CD14-positive monocyte (primary cell): Measurements from ENCODE around the gene IGF1R. TPM values are rescaled to one million over a fixed set of nuclear protein-coding genes. Genes with fewer than 3 reads are reported as not detected.

Experiments used
- DNase-seq, 3 donors: peaks; one replicate each; pipeline ENCODE4 v3.0.0-alpha.2; 2011 to 2022
- H2AFZ ChIP-seq: 2 replicates; pipeline ENCODE4 v1.6.0; 2012; ENCODE audit warnings: mild to moderate bottlenecking, low read depth, low read length, inconsistent platforms; ENCODE audit not compliant: insufficient read depth, poor library complexity, severe bottlenecking
- H3K27ac ChIP-seq, 2 donors: 1 replicate in 1 of 2; 2 replicates in 1 of 2; pipeline ENCODE4 v1.5.1; 2012 to 2013; ENCODE audit warnings: low read length in 2 of 2, control low read depth in 1 of 2, inconsistent platforms in 1 of 2, low read depth in 1 of 2, mild to moderate bottlenecking in 1 of 2
- H3K27me3 ChIP-seq, 2 donors: one replicate each; pipeline versions ENCODE4 v1.6.0 to v1.6.1; 2011 to 2013; ENCODE audit warnings: low read length in 2 of 2; ENCODE audit not compliant: control insufficient read depth in 2 of 2, insufficient read depth in 2 of 2
- H3K36me3 ChIP-seq, 2 donors: replicated peaks in 1 of 2; 1 replicate in 1 of 2; 2 replicates in 1 of 2; pipeline versions ENCODE4 v1.5.1 to v1.6.1; 2012 to 2013; ENCODE audit warnings: low read length in 2 of 2, control low read depth in 1 of 2, inconsistent platforms in 1 of 2, mild to moderate bottlenecking in 1 of 2; ENCODE audit not compliant: insufficient read depth in 2 of 2, control insufficient read depth in 1 of 2
- H3K4me1 ChIP-seq, 2 donors: 1 replicate in 1 of 2; 2 replicates in 1 of 2; pipeline versions ENCODE4 v1.5.1 to v1.6.1; 2012 to 2013; ENCODE audit warnings: low read length in 2 of 2, control low read depth in 1 of 2, inconsistent platforms in 1 of 2, mild to moderate bottlenecking in 1 of 2, moderate library complexity in 1 of 2; ENCODE audit not compliant: insufficient read depth in 2 of 2, control insufficient read depth in 1 of 2
- H3K4me2 ChIP-seq: replicated peaks from 2 replicates; pipeline ENCODE3; 2012; ENCODE audit warnings: low read length, moderate library complexity, mild to moderate bottlenecking; ENCODE audit not compliant: poor library complexity, severe bottlenecking; ENCODE audit errors: extremely low read depth
- H3K4me3 ChIP-seq, 3 experiments: fragments of 200-600 bp in 1 of 3; sonication (generic) in 1 of 3; replicated peaks in 1 of 3; 1 replicate in 2 of 3; 2 replicates in 1 of 3; pipeline ENCODE4 v1.5.1; 2011 to 2013; ENCODE audit warnings: low read length in 3 of 3, mild to moderate bottlenecking in 3 of 3, control low read depth in 2 of 3, low read depth in 2 of 3, inconsistent platforms in 1 of 3, moderate library complexity in 1 of 3
- H3K79me2 ChIP-seq: 2 replicates; pipeline ENCODE4 v1.6.0; 2012; ENCODE audit warnings: mild to moderate bottlenecking, control low read depth, inconsistent platforms, low read length, moderate library complexity; ENCODE audit not compliant: insufficient read depth
- H3K9ac ChIP-seq: 2 replicates; pipeline ENCODE4 v1.6.0; 2017; ENCODE audit warnings: low read length, mild to moderate bottlenecking; ENCODE audit not compliant: insufficient read depth, poor library complexity, severe bottlenecking
- H3K9me3 ChIP-seq, 2 donors: replicated peaks in 1 of 2; 1 replicate in 1 of 2; 2 replicates in 1 of 2; pipeline versions ENCODE4 v1.5.1 to v1.6.1; 2012 to 2013; ENCODE audit warnings: low read length in 2 of 2, control low read depth in 1 of 2; ENCODE audit not compliant: control insufficient read depth in 1 of 2, insufficient read depth in 1 of 2
- H4K20me1 ChIP-seq: 2 replicates; pipeline ENCODE4 v1.6.0; 2012; ENCODE audit warnings: mild to moderate bottlenecking, low read length, control low read depth, moderate library complexity; ENCODE audit not compliant: insufficient read depth
- H3K27ac Mint-ChIP-seq, 7 donors: one replicate each; pipeline ENCODE4 v1.8.0; 2020; ENCODE audit warnings: mild to moderate bottlenecking in 7 of 7, mixed read lengths in 7 of 7, moderate library complexity in 6 of 7, inconsistent platforms in 2 of 7
- H3K27me3 Mint-ChIP-seq, 3 donors: one replicate each; pipeline ENCODE4 v1.8.0; 2021 to 2022; ENCODE audit warnings: low read depth in 3 of 3, mild to moderate bottlenecking in 3 of 3, mixed read lengths in 3 of 3, moderate library complexity in 3 of 3, inconsistent platforms in 1 of 3
- H3K36me3 Mint-ChIP-seq, 2 donors: one replicate each; pipeline ENCODE4 v1.8.0; 2020; ENCODE audit warnings: mixed read lengths in 2 of 2, inconsistent platforms in 1 of 2, mild to moderate bottlenecking in 1 of 2
- H3K4me1 Mint-ChIP-seq: one replicate; pipeline ENCODE4 v1.8.0; 2020; ENCODE audit warnings: mild to moderate bottlenecking, mixed read lengths
- H3K4me3 Mint-ChIP-seq, 2 donors: one replicate each; pipeline ENCODE4 v1.8.0; 2020; ENCODE audit warnings: mild to moderate bottlenecking in 2 of 2, mixed read lengths in 2 of 2, moderate library complexity in 1 of 2
- H3K9me3 Mint-ChIP-seq, 7 donors: one replicate each; pipeline ENCODE4 v1.8.0; 2020 to 2022; ENCODE audit warnings: mixed read lengths in 7 of 7, mild to moderate bottlenecking in 6 of 7, moderate library complexity in 6 of 7, inconsistent platforms in 2 of 7
- CTCF ChIP-seq: fragments of 200-600 bp; IDR thresholded peaks from one replicate; pipeline ENCODE4 v1.8.0; 2022; ENCODE audit warnings: antibody characterized with exemption, mild to moderate bottlenecking
- WGBS: methylation state at CpG from one replicate; pipeline ENCODE4 v1.1.5; 2013; ENCODE audit warnings: missing lambda C conversion rate; ENCODE audit not compliant: insufficient coverage; 5-methylcytosine and 5-hydroxymethylcytosine counted together
- intact Hi-C, 2 donors: fragments of 100-400 bp; cut with micrococcal nuclease; formaldehyde crosslinking; loops; one replicate each; pipeline versions ENCODE4 v1.15.0 to v1.15.1; 2023
- polyA plus RNA-seq, 3 donors: library from polyadenylated mRNA; depleted of rRNA in 1 of 3; unstranded in 2 of 3; stranded (reverse) in 1 of 3; fragments of 300-500 nt in 2 of 3; fragments of >200 nt in 1 of 3; fragmentation: Illumina TruSeq in 2 of 3; gene quantifications; 1 replicate in 2 of 3; 2 replicates in 1 of 3; pipeline ENCODE4 v1.2.3, GENCODE V29; 2012 to 2021

IGF1R gene
- polyA plus RNA-seq, 3 donors: 0.35 to 4.9 (median 0.67) TPM

GRCh38 chr15:98933406-98933805 lies 285.1 kb downstream of the IGF1R start:
- no peak overlapping the region for H2AFZ ChIP-seq
- 95% methylated on average over 9 of the region's 9 CpGs for WGBS
- H3K4me3 ChIP-seq: no peak overlapping the region
- no peaks in the 10 kb centered on the region for H3K79me2 ChIP-seq
- H3K27me3 ChIP-seq: no peaks in the 10 kb centered on the region
- no peak for DNase-seq
- no peak overlapping the region for H3K27ac ChIP-seq
- Mint-ChIP-seq H3K9me3 (no peaks in the 10 kb centered on the region), H3K27ac (peak overlapping the region in 1 of 7 donors; percentile 51), H3K27me3 (peaks cover 0 to 1% (median 0%) of the 10 kb centered on the region in 3 donors), H3K36me3 (peaks cover 71 to 78% of the 10 kb centered on the region in 2 donors), H3K4me3 (no peak overlapping the region), H3K4me1 (no peaks in the 10 kb centered on the region)
- H3K4me1 ChIP-seq: no peaks in the 10 kb centered on the region
- H3K36me3 ChIP-seq: peaks cover 33 to 95% of the 10 kb centered on the region in 2 donors
- H3K9ac ChIP-seq: no peak overlapping the region
- H3K9me3 ChIP-seq: no peaks in the 10 kb centered on the region
- intact Hi-C loops: no loop called here
- H4K20me1 ChIP-seq: no peaks in the 10 kb centered on the region
- no peak for TF ChIP-seq CTCF
- H3K4me2 ChIP-seq: no peak overlapping the region

DNA sequence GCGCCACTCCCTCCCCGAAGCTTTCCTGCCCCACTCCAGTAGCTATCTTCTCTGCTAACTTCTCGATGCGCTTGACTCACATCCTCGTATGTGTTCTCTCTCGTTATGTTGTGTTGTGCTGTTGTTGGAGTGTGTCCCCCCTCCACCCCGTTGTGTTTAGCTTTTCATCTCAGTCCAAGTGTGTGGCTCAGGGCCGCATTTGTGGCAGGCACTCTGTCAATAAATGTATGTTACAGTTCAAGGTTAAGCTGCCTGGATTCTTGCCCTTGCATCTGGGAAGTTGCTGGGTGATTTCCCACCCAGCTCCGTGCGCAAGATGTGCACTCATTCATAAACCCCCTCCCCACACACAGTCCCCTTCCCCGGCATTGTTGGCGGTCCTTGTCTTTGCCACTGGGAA lies 287.4 kb downstream of the IGF1R start:
- H3K27ac Mint-ChIP-seq: no peak overlapping the region

More for the DNA sequence above, 287.4 kb downstream of the IGF1R start:
- H3K4me2 ChIP-seq: no peak overlapping the region
- H3K79me2 ChIP-seq: no peaks in the 10 kb centered on the region
- Mint-ChIP-seq H3K9me3 (no peaks in the 10 kb centered on the region), H3K4me1 (no peaks in the 10 kb centered on the region), H3K4me3 (no peak overlapping the region), H3K27me3 (peaks cover 0 to 1% (median 0%) of the 10 kb centered on the region in 3 donors), H3K36me3 (peaks cover 77 to 83% of the 10 kb centered on the region in 2 donors)
- no peak for DNase-seq
- no peaks in the 10 kb centered on the region for H3K9me3 ChIP-seq
- H2AFZ ChIP-seq: no peak overlapping the region
- no peaks in the 10 kb centered on the region for H4K20me1 ChIP-seq
- no peaks in the 10 kb centered on the region for H3K27me3 ChIP-seq
- intact Hi-C loops: no loop called here
- 97% methylated on average over 8 of the region's 12 CpGs for WGBS
- no peak overlapping the region for H3K9ac ChIP-seq
- no peak for TF ChIP-seq CTCF
- H3K36me3 ChIP-seq: peaks cover 47 to 95% of the 10 kb centered on the region in 2 donors
- H3K4me3 ChIP-seq: no peak overlapping the region
- H3K4me1 ChIP-seq: no peaks in the 10 kb centered on the region
- no peak overlapping the region for H3K27ac ChIP-seq
